ENCODE measurements around the gene ADAM12.

DNA sequence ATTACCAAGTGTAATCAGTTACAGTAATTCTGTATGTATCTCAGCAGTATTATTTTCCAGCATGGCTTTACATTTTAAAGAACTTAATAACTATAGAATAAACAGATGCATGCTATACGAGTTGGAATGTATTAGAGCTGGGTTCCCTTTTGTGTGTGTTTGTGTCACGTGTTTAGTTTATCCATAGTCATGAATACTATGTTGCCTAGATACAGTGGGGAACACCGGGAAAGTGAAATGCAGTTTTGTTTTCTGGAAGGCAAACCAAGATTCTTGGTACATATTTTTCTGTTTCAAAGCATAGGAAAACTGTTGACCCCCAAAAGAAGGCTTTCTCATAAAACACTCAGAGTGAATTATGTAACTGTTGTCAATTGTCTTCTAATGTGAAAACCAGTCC lies 372.9 kb downstream of the ADAM12 start:
- TF ChIP-seq POLR2A (IDR thresholded peaks at IDR 0.05) = no peak
- TF ChIP-seq, protein P1, sequence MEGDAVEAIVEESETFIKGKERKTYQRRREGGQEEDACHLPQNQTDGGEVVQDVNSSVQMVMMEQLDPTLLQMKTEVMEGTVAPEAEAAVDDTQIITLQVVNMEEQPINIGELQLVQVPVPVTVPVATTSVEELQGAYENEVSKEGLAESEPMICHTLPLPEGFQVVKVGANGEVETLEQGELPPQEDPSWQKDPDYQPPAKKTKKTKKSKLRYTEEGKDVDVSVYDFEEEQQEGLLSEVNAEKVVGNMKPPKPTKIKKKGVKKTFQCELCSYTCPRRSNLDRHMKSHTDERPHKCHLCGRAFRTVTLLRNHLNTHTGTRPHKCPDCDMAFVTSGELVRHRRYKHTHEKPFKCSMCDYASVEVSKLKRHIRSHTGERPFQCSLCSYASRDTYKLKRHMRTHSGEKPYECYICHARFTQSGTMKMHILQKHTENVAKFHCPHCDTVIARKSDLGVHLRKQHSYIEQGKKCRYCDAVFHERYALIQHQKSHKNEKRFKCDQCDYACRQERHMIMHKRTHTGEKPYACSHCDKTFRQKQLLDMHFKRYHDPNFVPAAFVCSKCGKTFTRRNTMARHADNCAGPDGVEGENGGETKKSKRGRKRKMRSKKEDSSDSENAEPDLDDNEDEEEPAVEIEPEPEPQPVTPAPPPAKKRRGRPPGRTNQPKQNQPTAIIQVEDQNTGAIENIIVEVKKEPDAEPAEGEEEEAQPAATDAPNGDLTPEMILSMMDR (IDR thresholded peaks at IDR 0.05) = no peak
